Naive B cell (primary cell): ENCODE results near the gene PDGFRB. TPM values are rescaled to one million over a fixed set of nuclear protein-coding genes. Genes with fewer than 3 reads are reported as not detected.

ENCODE experiments used
- ATAC-seq, 2 donors: fragments of 150-1000 bp; cut with Tn5 transposase; 2 replicates each; pipeline ENCODE4 v1.10.0; 2021; ENCODE audit warnings: low read depth in 2 of 2, mild to moderate bottlenecking in 2 of 2, moderate library complexity in 2 of 2
- DNase-seq: peaks from one replicate; pipeline ENCODE4 v3.0.0; 2022
- H3K27ac Mint-ChIP-seq, 6 donors: one replicate each; pipeline ENCODE4 v1.8.0; 2020 to 2022; ENCODE audit warnings: mild to moderate bottlenecking in 6 of 6, mixed read lengths in 6 of 6, moderate library complexity in 5 of 6, inconsistent platforms in 2 of 6
- H3K27me3 Mint-ChIP-seq, 3 donors: one replicate each; pipeline ENCODE4 v1.8.0; 2021 to 2022; ENCODE audit warnings: mixed read lengths in 3 of 3, mild to moderate bottlenecking in 1 of 3
- H3K36me3 Mint-ChIP-seq, 2 donors: one replicate each; pipeline ENCODE4 v1.8.0; 2020 to 2022; ENCODE audit warnings: mixed read lengths in 2 of 2, inconsistent platforms in 1 of 2, mild to moderate bottlenecking in 1 of 2
- H3K4me1 Mint-ChIP-seq, 3 donors: one replicate each; pipeline ENCODE4 v1.8.0; 2020 to 2022; ENCODE audit warnings: mixed read lengths in 3 of 3, inconsistent platforms in 1 of 3, mild to moderate bottlenecking in 1 of 3, moderate library complexity in 1 of 3
- H3K4me3 Mint-ChIP-seq, 8 donors: one replicate each; pipeline ENCODE4 v1.8.0; 2020 to 2022; ENCODE audit warnings: mild to moderate bottlenecking in 8 of 8, mixed read lengths in 8 of 8, moderate library complexity in 8 of 8, inconsistent platforms in 2 of 8
- H3K9me3 Mint-ChIP-seq, 7 donors: one replicate each; pipeline ENCODE4 v1.8.0; 2020 to 2022; ENCODE audit warnings: mixed read lengths in 7 of 7, mild to moderate bottlenecking in 5 of 7, inconsistent platforms in 2 of 7, moderate library complexity in 1 of 7
- polyA plus RNA-seq, 6 donors: library from polyadenylated mRNA; unstranded; fragments of 300-500 nt; fragmentation: Illumina TruSeq; gene quantifications; one replicate each; pipeline ENCODE4 v1.2.3, GENCODE V29; 2021; ENCODE audit warnings: low read depth in 6 of 6

PDGFRB gene
- polyA plus RNA-seq, 6 donors from 2014 or later, result 0.09 to 1.8 (median 1.1) TPM; not detected in 1

- Mint-ChIP-seq H3K4me3 (no peak overlapping the region), H3K27ac (peak overlapping the region in 1 of 6 donors; percentile 27), H3K9me3 (peaks cover 0 to 6% (median 3%) of the 10 kb centered on the region in 7 donors), H3K36me3 (no peaks in the 10 kb centered on the region), H3K4me1 (peaks cover 6 to 15% (median 13%) of the 10 kb centered on the region in 3 donors), H3K27me3 (peaks cover 0 to 6% (median 0%) of the 10 kb centered on the region in 3 donors)
- no peak for ATAC-seq
- no peak for DNase-seq
These were observed 87.2 kb downstream of the PDGFRB start for GRCh38 chr5:150068472-150068871.

- H3K27me3 Mint-ChIP-seq, result peaks cover 0 to 6% (median 0%) of the 10 kb centered on the region in 3 donors
- H3K36me3 Mint-ChIP-seq, result no peaks in the 10 kb centered on the region
- no peak for DNase-seq
- no peak for ATAC-seq
- no peak overlapping the region for H3K4me3 Mint-ChIP-seq
- H3K27ac Mint-ChIP-seq, result no peak overlapping the region
- peaks cover 6 to 15% (median 13%) of the 10 kb centered on the region in 3 donors for H3K4me1 Mint-ChIP-seq
- peaks cover 0 to 5% (median 3%) of the 10 kb centered on the region in 7 donors for H3K9me3 Mint-ChIP-seq
These were observed 87.6 kb downstream of the PDGFRB start for GRCh38 chr5:150068071-150068470.

- DNase-seq (no peak), ATAC-seq (no peak)
- peak overlapping the region in 1 of 6 donors; percentile 69 for H3K27ac Mint-ChIP-seq
- H3K4me3 Mint-ChIP-seq, result no peak overlapping the region
- H3K27me3 Mint-ChIP-seq, result peaks cover 0 to 6% (median 0%) of the 10 kb centered on the region in 3 donors
- peaks cover 6 to 15% (median 13%) of the 10 kb centered on the region in 3 donors for H3K4me1 Mint-ChIP-seq
- no peaks in the 10 kb centered on the region for H3K36me3 Mint-ChIP-seq
- H3K9me3 Mint-ChIP-seq, result no peaks in the 10 kb centered on the region
These were observed 88.2 kb downstream of the PDGFRB start for GRCh38 chr5:150067405-150067960.

GRCh38 chr5:150066901-150067396 is 88.7 kb downstream of the PDGFRB start:
- DNase-seq, result no peak
- no peak for ATAC-seq
- Mint-ChIP-seq H3K4me3 (peak overlapping the region in 2 of 8 donors; percentile 21 to 34), H3K27me3 (peaks cover 0 to 6% (median 0%) of the 10 kb centered on the region in 3 donors), H3K36me3 (no peaks in the 10 kb centered on the region), H3K27ac (peak overlapping the region in 2 of 6 donors; percentile 21 to 69), H3K4me1 (peaks cover 6 to 15% (median 13%) of the 10 kb centered on the region in 3 donors), H3K9me3 (no peaks in the 10 kb centered on the region)

GRCh38 chr5:150066436-150066835 is 89.2 kb downstream of the PDGFRB start:
- no peak for DNase-seq
- Mint-ChIP-seq H3K4me1 (peaks cover 6 to 15% (median 13%) of the 10 kb centered on the region in 3 donors), H3K4me3 (no peak overlapping the region), H3K27me3 (peaks cover 0 to 6% (median 0%) of the 10 kb centered on the region in 3 donors), H3K9me3 (no peaks in the 10 kb centered on the region), H3K27ac (peak overlapping the region in 1 of 6 donors; percentile 2), H3K36me3 (no peaks in the 10 kb centered on the region)
- no peak for ATAC-seq

GRCh38 chr5:150065886-150066285 is 89.8 kb downstream of the PDGFRB start:
- H3K27me3 Mint-ChIP-seq, result peaks cover 0 to 6% (median 0%) of the 10 kb centered on the region in 3 donors
- no peaks in the 10 kb centered on the region for H3K9me3 Mint-ChIP-seq
- ATAC-seq, result no peak
- H3K4me1 Mint-ChIP-seq, result peaks cover 6 to 15% (median 13%) of the 10 kb centered on the region in 3 donors
- H3K27ac Mint-ChIP-seq, result peak overlapping the region in 2 of 6 donors; percentile 2 to 34
- no peak overlapping the region for H3K4me3 Mint-ChIP-seq
- H3K36me3 Mint-ChIP-seq, result no peaks in the 10 kb centered on the region
- no peak for DNase-seq

- H3K4me3 Mint-ChIP-seq, result peak overlapping the region in 1 of 8 donors; percentile 3
- H3K4me1 Mint-ChIP-seq, result peaks cover 6 to 15% (median 13%) of the 10 kb centered on the region in 3 donors
- no peak overlapping the region for H3K27ac Mint-ChIP-seq
- H3K27me3 Mint-ChIP-seq, result peaks cover 0 to 6% (median 0%) of the 10 kb centered on the region in 3 donors
- H3K9me3 Mint-ChIP-seq, result no peaks in the 10 kb centered on the region
- ATAC-seq (no peak), DNase-seq (no peak)
- no peaks in the 10 kb centered on the region for H3K36me3 Mint-ChIP-seq
These were observed 90.3 kb downstream of the PDGFRB start for GRCh38 chr5:150065346-150065745.

GRCh38 chr5:150064681-150065220 is 90.9 kb downstream of the PDGFRB start:
- H3K27me3 Mint-ChIP-seq, result peaks cover 0 to 6% (median 0%) of the 10 kb centered on the region in 3 donors
- H3K36me3 Mint-ChIP-seq, result no peaks in the 10 kb centered on the region
- no peak for DNase-seq
- H3K4me3 Mint-ChIP-seq, result no peak overlapping the region
- H3K9me3 Mint-ChIP-seq, result no peaks in the 10 kb centered on the region
- ATAC-seq, result no peak
- H3K27ac Mint-ChIP-seq, result no peak overlapping the region
- H3K4me1 Mint-ChIP-seq, result peaks cover 6 to 15% (median 13%) of the 10 kb centered on the region in 3 donors

Other genes with a start within 250 kb of the PDGFRB start
- not detected for gene PDE6A, start 211.1 kb downstream of the PDGFRB start, polyA plus RNA-seq
- 1 to 10 TPM; 1.4 to 4.1 (median 2.6) TPM for gene SLC26A2, start 195.1 kb downstream of the PDGFRB start, polyA plus RNA-seq
- 1 to 10 TPM; 3.4 to 6.4 (median 4.0) TPM for gene TIGD6, start 155.2 kb downstream of the PDGFRB start, polyA plus RNA-seq
- gene HMGXB3, start 155.1 kb downstream of the PDGFRB start, polyA plus RNA-seq, result 10 to 100 TPM in 1 of 6 donors, 1 to 10 TPM in 5; 3.8 to 16.7 (median 9.0) TPM
- gene CSF1R, start 69.3 kb downstream of the PDGFRB start, polyA plus RNA-seq, result 1 to 10 TPM in 2 of 6 donors, under 1 TPM in 4; 0.20 to 1.5 (median 0.96) TPM
- gene CDX1, start 10.9 kb upstream of the PDGFRB start, polyA plus RNA-seq, result not detected
- gene SLC6A7, start 34.2 kb upstream of the PDGFRB start, polyA plus RNA-seq, result not detected
- gene CAMK2A, start 133.9 kb upstream of the PDGFRB start, polyA plus RNA-seq, result not detected
- not detected for gene ARSI, start 147.1 kb upstream of the PDGFRB start, polyA plus RNA-seq
- gene TCOF1, start 201.9 kb upstream of the PDGFRB start, polyA plus RNA-seq, result 10 to 100 TPM in 2 of 6 donors, 1 to 10 TPM in 4; 5.1 to 31.2 (median 9.3) TPM